ENCODE measurements around the gene ODF2. TPM values are rescaled to one million over a fixed set of nuclear protein-coding genes. Genes with fewer than 3 reads are reported as not detected.

The ODF2 gene
- total RNA-seq (2022; extraction: Qiagen RNA extraction; ENCODE audit: low read depth), result 27.5 to 30.1 TPM (median 29.0 TPM) in 5 replicates

GRCh38 chr9:128455849-128456612 lies at the start of gene ODF2:
TSS of gene ODF2 (plus strand) at chr9:128456006. CDS start at chr9:128456092, 86 bp downstream.

GRCh38 chr9:128420651-128421481 lies 34.9 kb upstream of the ODF2 start, which contains the start of gene CERCAM:
TSS of gene CERCAM (plus strand) at chr9:128420857. CDS start at chr9:128420878, 21 bp downstream.

DNA sequence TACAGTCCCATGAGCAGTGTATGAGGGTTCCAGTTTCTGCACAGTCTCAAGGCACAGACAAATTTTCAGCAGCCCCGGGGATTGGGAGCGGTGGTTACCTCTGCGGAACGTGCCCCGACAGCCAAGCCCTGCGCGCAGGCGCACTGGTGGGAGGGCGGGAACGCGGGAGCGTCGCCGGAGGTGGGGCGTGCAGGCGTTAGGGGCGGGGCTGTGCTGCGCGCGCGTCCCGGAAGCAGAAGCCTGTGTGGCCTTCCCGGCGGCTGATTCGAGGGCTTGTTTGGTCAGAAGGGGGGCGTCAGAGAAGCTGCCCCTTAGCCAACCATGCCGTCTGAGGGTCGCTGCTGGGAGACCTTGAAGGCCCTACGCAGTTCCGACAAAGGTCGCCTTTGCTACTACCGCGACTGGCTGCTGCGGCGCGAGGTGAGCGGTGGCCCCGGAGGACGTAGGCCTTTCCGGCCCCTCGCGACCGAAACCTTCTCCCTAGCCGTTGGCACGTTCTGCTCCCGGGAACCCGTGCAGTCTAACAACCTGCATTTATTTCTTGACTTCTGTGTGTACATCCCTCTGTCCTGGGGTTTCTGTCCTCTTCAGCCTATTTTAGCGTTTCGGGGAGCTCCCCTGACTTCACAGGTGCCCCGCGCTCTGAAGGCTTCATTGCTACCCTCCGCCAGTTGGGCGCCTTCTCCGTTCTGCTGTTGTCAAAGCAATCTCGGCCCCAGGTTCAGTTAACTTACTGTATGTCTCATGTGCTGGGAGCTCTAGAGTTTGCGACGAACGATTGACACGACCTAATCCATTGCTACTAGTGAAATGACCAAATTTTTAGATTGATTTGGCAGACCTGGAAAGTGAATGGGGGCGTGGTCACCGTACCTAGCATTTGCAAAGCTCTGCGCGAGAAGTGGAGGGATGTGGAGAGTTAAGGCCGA lies 48.9 kb downstream of the ODF2 start, which contains the start of gene GLE1:
TSS of gene GLE1 (plus strand) at position 235 of the 929 bp plus-strand sequence. CDS start at position 322, 87 bp downstream.

Other genes with a start within 250 kb of the ODF2 start
- gene GOLGA2, start 180.0 kb upstream of the ODF2 start, total RNA-seq (2022; extraction: Qiagen RNA extraction; ENCODE audit: low read depth), result 46.7 to 56.1 TPM (median 50.3 TPM) in 5 replicates
- gene SWI5, start 179.7 kb upstream of the ODF2 start, total RNA-seq (2022; extraction: Qiagen RNA extraction; ENCODE audit: low read depth), result 45.4 to 49.3 TPM (median 48.8 TPM) in 5 replicates
- 41.8 to 58.7 TPM (median 50.6 TPM) in 5 replicates for gene TRUB2, start 133.6 kb upstream of the ODF2 start, total RNA-seq (2022; extraction: Qiagen RNA extraction; ENCODE audit: low read depth)
- gene COQ4, start 133.2 kb upstream of the ODF2 start, total RNA-seq (2022; extraction: Qiagen RNA extraction; ENCODE audit: low read depth), result 49.6 to 63.0 TPM (median 60.8 TPM) in 5 replicates
- 33.7 to 52.5 TPM (median 47.1 TPM) in 5 replicates for gene SLC27A4, start 115.5 kb upstream of the ODF2 start, total RNA-seq (2022; extraction: Qiagen RNA extraction; ENCODE audit: low read depth)
- 63.1 to 87.1 TPM (median 82.4 TPM) in 5 replicates for gene URM1, start 84.6 kb upstream of the ODF2 start, total RNA-seq (2022; extraction: Qiagen RNA extraction; ENCODE audit: low read depth)
- gene CERCAM, start 35.1 kb upstream of the ODF2 start, total RNA-seq (2022; extraction: Qiagen RNA extraction; ENCODE audit: low read depth), result 31.8 to 43.4 TPM (median 33.7 TPM) in 5 replicates
- 31.8 to 34.6 TPM (median 32.8 TPM) in 5 replicates for gene GLE1, start 48.7 kb downstream of the ODF2 start, total RNA-seq (2022; extraction: Qiagen RNA extraction; ENCODE audit: low read depth)
- 137 to 150 TPM (median 142 TPM) in 5 replicates for gene SPTAN1, start 96.6 kb downstream of the ODF2 start, total RNA-seq (2022; extraction: Qiagen RNA extraction; ENCODE audit: low read depth)
- gene DYNC2I2, start 200.8 kb downstream of the ODF2 start, total RNA-seq (2022; extraction: Qiagen RNA extraction; ENCODE audit: low read depth), result 98.4 to 143 TPM (median 130 TPM) in 5 replicates
- gene SET, start 233.2 kb downstream of the ODF2 start, total RNA-seq (2022; extraction: Qiagen RNA extraction; ENCODE audit: low read depth), result 408 to 577 TPM (median 430 TPM) in 5 replicates
- gene PKN3, start 246.5 kb downstream of the ODF2 start, total RNA-seq (2022; extraction: Qiagen RNA extraction; ENCODE audit: low read depth), result 11.7 to 17.4 TPM (median 14.6 TPM) in 5 replicates